H1 (cell line): ENCODE results near the gene CHST8. TPM values are rescaled to one million over a fixed set of nuclear protein-coding genes. Genes with fewer than 3 reads are reported as not detected.

Experiments used
- CTCF ChIA-PET: fragments of 300-600 bp; sonication (Branson Sonifier 250); formaldehyde crosslinking; loops from one replicate; lab custom pipeline; 2021; ENCODE audit not compliant: partially characterized antibody; lab: Charles Lee
- POLR2A ChIA-PET: fragments of 300-600 bp; sonication (Branson Sonifier 250); formaldehyde crosslinking; loops from one replicate; lab custom pipeline; 2021; ENCODE audit warnings: inconsistent platforms; ENCODE audit not compliant: partially characterized antibody; lab: Charles Lee
- DNase-seq, 2 experiments: peaks; one replicate each; pipeline versions ENCODE4 v3.0.0 to v3.0.0-alpha.2; 2010 to 2022; ENCODE audit warnings: low spot score in 2 of 2, low read depth in 1 of 2, mixed read lengths in 1 of 2
- FAIRE-seq: peaks from 2 replicates; lab custom pipeline; 2011; peaks lifted over from hg19 to GRCh38; lab: Jason Lieb, UNC
- H2AFZ ChIP-seq: 2 replicates; pipeline ENCODE4 v1.8.1; 2012; ENCODE audit warnings: low read length, inconsistent platforms
- H2AK5ac ChIP-seq: 2 replicates; pipeline ENCODE4 v1.6.1; 2013; ENCODE audit warnings: low read depth, low read length
- H2BK120ac ChIP-seq: replicated peaks from 2 replicates; pipeline ENCODE3; 2013; ENCODE audit warnings: low read depth, low read length, inconsistent platforms
- H2BK12ac ChIP-seq: 2 replicates; pipeline ENCODE4 v1.6.1; 2013; ENCODE audit warnings: low read depth, low read length
- H2BK15ac ChIP-seq: 2 replicates; pipeline ENCODE4 v1.6.1; 2013; ENCODE audit warnings: low read length
- H2BK20ac ChIP-seq: 2 replicates; pipeline ENCODE4 v1.6.1; 2013; ENCODE audit warnings: low read length
- H2BK5ac ChIP-seq: 2 replicates; pipeline ENCODE4 v1.6.1; 2013; ENCODE audit warnings: low read depth, low read length
- H3K14ac ChIP-seq: 2 replicates; pipeline ENCODE4 v1.6.1; 2013; ENCODE audit warnings: inconsistent platforms; ENCODE audit not compliant: insufficient read length
- H3K18ac ChIP-seq: 2 replicates; pipeline ENCODE4 v1.6.1; 2013; ENCODE audit warnings: low read length; ENCODE audit errors: extremely low read depth
- H3K23ac ChIP-seq: 2 replicates; pipeline ENCODE4 v1.6.1; 2013; ENCODE audit warnings: inconsistent platforms; ENCODE audit not compliant: insufficient read length
- H3K23me2 ChIP-seq: 2 replicates; pipeline ENCODE4 v1.6.1; 2013; ENCODE audit warnings: low read depth, low read length
- H3K27ac ChIP-seq: 2 replicates; pipeline ENCODE4 v1.6.1; 2011; ENCODE audit warnings: low read depth, low read length, inconsistent platforms
- H3K27me3 ChIP-seq, 4 experiments: replicated peaks in 1 of 4; 1 replicate in 1 of 4; 2 replicates in 3 of 4; pipeline versions ENCODE4 v1.6.1 to v1.8.1; 2011 to 2013; ENCODE audit warnings: low read length in 3 of 4, mild to moderate bottlenecking in 3 of 4, inconsistent platforms in 2 of 4, mixed read lengths in 2 of 4, moderate library complexity in 1 of 4; ENCODE audit not compliant: control insufficient read depth in 3 of 4, insufficient read depth in 3 of 4; ENCODE audit errors: extremely low read depth in 1 of 4
- H3K36me3 ChIP-seq, 4 experiments: 2 replicates each; pipeline versions ENCODE4 v1.6.1 to v1.8.1; 2011 to 2013; ENCODE audit warnings: mild to moderate bottlenecking in 4 of 4, low read length in 3 of 4, moderate library complexity in 2 of 4, control low read depth in 1 of 4, inconsistent platforms in 1 of 4; ENCODE audit not compliant: insufficient read depth in 4 of 4, control insufficient read depth in 2 of 4
- H3K4ac ChIP-seq: replicated peaks from 2 replicates; pipeline ENCODE3; 2013; ENCODE audit warnings: low read length, low read depth, mixed read lengths, inconsistent platforms; ENCODE audit not compliant: insufficient read length
- H3K4me1 ChIP-seq, 4 experiments: replicated peaks in 1 of 4; 1 replicate in 1 of 4; 2 replicates in 3 of 4; pipeline versions ENCODE4 v1.6.1 to v1.8.1; 2011 to 2013; ENCODE audit warnings: low read length in 3 of 4, inconsistent platforms in 2 of 4, mixed read lengths in 1 of 4; ENCODE audit not compliant: insufficient read depth in 4 of 4, control insufficient read depth in 3 of 4
- H3K4me2 ChIP-seq, 2 experiments: 2 replicates each; pipeline versions ENCODE4 v1.6.1 to v1.8.1; 2011 to 2013; ENCODE audit warnings: low read depth in 2 of 2, low read length in 2 of 2, control low read depth in 1 of 2, inconsistent platforms in 1 of 2, mild to moderate bottlenecking in 1 of 2; ENCODE audit not compliant: insufficient read depth in 1 of 2
- H3K4me3 ChIP-seq, 4 experiments: fragments of 200-600, 300-600 bp in 1 of 4; sonication (generic), shearing (Covaris generic), sonication (Bioruptor Twin) in 1 of 4; 2 replicates each; pipeline versions ENCODE4 v1.5.1 to v1.8.1; 2011 to 2016; ENCODE audit warnings: low read length in 4 of 4, low read depth in 3 of 4, control low read depth in 2 of 4, inconsistent platforms in 2 of 4, mild to moderate bottlenecking in 2 of 4, mixed read lengths in 1 of 4, moderate library complexity in 1 of 4; ENCODE audit not compliant: insufficient read depth in 2 of 4; ENCODE audit errors: extremely low read depth in 1 of 4
- H3K56ac ChIP-seq: replicated peaks from 2 replicates; pipeline ENCODE3; 2013; ENCODE audit warnings: low read depth, mild to moderate bottlenecking, mixed read lengths, low read length, inconsistent platforms; ENCODE audit not compliant: insufficient read length
- H3K79me1 ChIP-seq: 2 replicates; pipeline ENCODE4 v1.6.1; 2013; ENCODE audit warnings: low read depth, low read length, control low read depth
- H3K79me2 ChIP-seq, 2 experiments: 2 replicates each; pipeline versions ENCODE4 v1.6.1 to v1.8.1; 2012 to 2013; ENCODE audit warnings: low read length in 2 of 2, mild to moderate bottlenecking in 2 of 2, inconsistent platforms in 1 of 2; ENCODE audit not compliant: insufficient read depth in 2 of 2, control insufficient read depth in 1 of 2
- H3K9ac ChIP-seq, 4 experiments: replicated peaks in 1 of 4; 1 replicate in 1 of 4; 2 replicates in 3 of 4; pipeline versions ENCODE4 v1.6.1 to v1.8.1; 2011 to 2013; ENCODE audit warnings: low read depth in 3 of 4, low read length in 3 of 4, control low read depth in 2 of 4, mild to moderate bottlenecking in 2 of 4, moderate library complexity in 2 of 4, inconsistent platforms in 1 of 4; ENCODE audit errors: extremely low read depth in 1 of 4
- H3K9me3 ChIP-seq, 2 experiments: 2 replicates each; pipeline versions ENCODE4 v1.6.1 to v1.8.1; 2012 to 2013; ENCODE audit warnings: mild to moderate bottlenecking in 2 of 2, moderate library complexity in 2 of 2, control low read depth in 1 of 2, inconsistent platforms in 1 of 2, low read depth in 1 of 2, low read length in 1 of 2, mixed read lengths in 1 of 2; ENCODE audit not compliant: insufficient read depth in 2 of 2
- H4K20me1 ChIP-seq, 2 experiments: replicated peaks in 1 of 2; 2 replicates each; pipeline versions ENCODE3 to v1.8.1; 2011 to 2013; ENCODE audit warnings: inconsistent platforms in 2 of 2, low read length in 2 of 2, mild to moderate bottlenecking in 1 of 2; ENCODE audit not compliant: insufficient read depth in 2 of 2, control insufficient read depth in 1 of 2
- H4K5ac ChIP-seq: 2 replicates; pipeline ENCODE4 v1.6.1; 2013; ENCODE audit warnings: low read length, low read depth, mixed read lengths, inconsistent platforms; ENCODE audit not compliant: insufficient read length
- H4K8ac ChIP-seq: 2 replicates; pipeline ENCODE4 v1.8.0; 2013; ENCODE audit warnings: mild to moderate bottlenecking, moderate library complexity, low read length, inconsistent platforms; ENCODE audit not compliant: insufficient read depth; ENCODE audit errors: extremely low read depth
- H4K91ac ChIP-seq: replicated peaks from 2 replicates; pipeline ENCODE3; 2013; ENCODE audit warnings: low read length, mixed read lengths, inconsistent platforms; ENCODE audit not compliant: insufficient read length
- CEBPB ChIP-seq: IDR thresholded peaks from 2 replicates; pipeline ENCODE4 v1.6.1; 2012; ENCODE audit warnings: low read depth, low read length
- GTF2F1 ChIP-seq: IDR thresholded peaks from 2 replicates; pipeline ENCODE4 v1.6.1; 2012; ENCODE audit warnings: low read depth, low read length, improper control_type of control experiment, borderline replicate concordance
- JUN ChIP-seq: IDR thresholded peaks from 2 replicates; pipeline ENCODE4 v1.6.1; 2011; ENCODE audit warnings: low read depth, mild to moderate bottlenecking, improper control_type of control experiment, low read length
- KDM5A ChIP-seq: fragments of 200-600 bp; IDR thresholded peaks from 2 replicates; pipeline ENCODE4 v1.7.1; 2012; ENCODE audit warnings: mild to moderate bottlenecking, low read length, inconsistent platforms, mixed read lengths
- POLR2AphosphoS5 ChIP-seq: IDR thresholded peaks from 2 replicates; pipeline ENCODE4 v1.6.1; 2011; ENCODE audit warnings: low read depth, low read length
- RAD21 ChIP-seq, 2 experiments: IDR thresholded peaks in 1 of 2; conservative IDR thresholded peaks in 1 of 2; 2 replicates each; pipeline ENCODE4 v1.6.1; 2011; ENCODE audit warnings: low read depth in 2 of 2, low read length in 2 of 2, improper control_type of control experiment in 1 of 2, inconsistent platforms in 1 of 2, mild to moderate bottlenecking in 1 of 2, moderate library complexity in 1 of 2
- SIRT6 ChIP-seq: IDR thresholded peaks from one replicate; pipeline ENCODE4 v1.7.1; 2012; ENCODE audit warnings: low read length, inconsistent platforms
- SP2 ChIP-seq: IDR thresholded peaks from 2 replicates; pipeline ENCODE4 v1.6.1; 2012; ENCODE audit warnings: mild to moderate bottlenecking, low read length, inconsistent platforms
- TBP ChIP-seq: IDR thresholded peaks from 2 replicates; pipeline ENCODE4 v1.6.1; 2011; ENCODE audit warnings: low read depth, low read length, improper control_type of control experiment
- ZNF274 ChIP-seq: IDR thresholded peaks from 2 replicates; pipeline ENCODE4 v1.7.0; 2012; ENCODE audit warnings: low read length, borderline replicate concordance; ENCODE audit errors: extremely low read depth
- WGBS, 2 experiments: shearing (Covaris generic) in 1 of 2; methylation state at CpG; one replicate each; pipeline versions ENCODE4 v1.1.6 to v1.1.7; 2013 to 2015; ENCODE audit warnings: low lambda C conversion rate in 2 of 2, mixed read lengths in 2 of 2, inconsistent platforms in 1 of 2, low coverage in 1 of 2, missing lambda C conversion rate in 1 of 2; ENCODE audit not compliant: insufficient replicate concordance in 2 of 2, insufficient coverage in 1 of 2, insufficient read length in 1 of 2; ENCODE audit errors: extremely low coverage in 1 of 2, missing lambda C conversion rate in 1 of 2; 5-methylcytosine and 5-hydroxymethylcytosine counted together
- polyA plus RNA-seq, 7 experiments: library from polyadenylated mRNA; depleted of rRNA in 3 of 7; stranded (reverse) in 5 of 7; unstranded in 2 of 7; fragments of >200 nt in 5 of 7; fragments of 200-250 nt in 2 of 7; gene quantifications; 1 replicate in 5 of 7; 2 replicates in 1 of 7; 4 replicates in 1 of 7; pipeline versions ENCODE4 v1.2.1 to v1.2.3, GENCODE V29; 2011 to 2013; ENCODE audit warnings: missing spikeins in 2 of 7, mixed read lengths in 2 of 7
- total RNA-seq: library from RNA; stranded (reverse); fragmentation: NEBNext Ultra II Directional; extraction: Animal tissue kit (Norgen Biotek cat#: 25700); gene quantifications from 2 replicates; pipeline ENCODE4 v1.2.1, GENCODE V29; 2021

The CHST8 gene
- total and polyA plus RNA-seq, 2 of the 8 experiments (the other 6 are each of a cell fraction or from before 2014, with no cell fraction given): 10.8 to 28.2 TPM

- Histone ChIP-seq H2BK12ac (no peak overlapping the region), H3K14ac (no peak overlapping the region), H4K5ac (no peak overlapping the region), H3K9me3 (no peaks in the 10 kb centered on the region), H3K79me1 (peaks cover 5% of the 10 kb centered on the region), H3K9ac (no peak overlapping the region), H3K79me2 (no peaks in the 10 kb centered on the region), H3K4ac (no peak overlapping the region), H3K4me3 (no peak overlapping the region), H2BK5ac (no peak overlapping the region), H2AFZ (no peak overlapping the region), H4K20me1 (peaks cover 0 to 7% of the 10 kb centered on the region in 2 experiments), H2BK120ac (no peak overlapping the region), H3K36me3 (no peaks in the 10 kb centered on the region), H3K56ac (no peak overlapping the region), H3K23me2 (peaks cover 4% of the 10 kb centered on the region; the same call in 1 of the 2 replicates), H2AK5ac (no peak overlapping the region), H4K8ac (no peak overlapping the region), H3K23ac (no peak overlapping the region), H2BK20ac (no peak overlapping the region), H3K27ac (no peak overlapping the region), H3K27me3 (no peaks in the 10 kb centered on the region), H4K91ac (no peak overlapping the region), H3K18ac (no peak overlapping the region), H2BK15ac (no peak overlapping the region), H3K4me1 (peaks cover 1 to 5% (median 4%) of the 10 kb centered on the region in 4 experiments; a peak in 3 of 7 replicates), H3K4me2 (no peak overlapping the region)
- FAIRE-seq (no peak), DNase-seq (no peak)
- POLR2A ChIA-PET: no interaction called here
- CTCF ChIA-PET: interaction anchor here (0.8 to 1.2 kb wide), 3 partner anchors 10 to 299 kb away, joined by 3 read pairs; no protein-coding TSS in a partner anchor
- 100% methylated on average over 1 of the region's 1 CpG; no CpG with 5 or more reads in 1 of the 2 experiments for WGBS, 2 experiments
- TF ChIP-seq KDM5A: no peak
- TF ChIP-seq TBP: no peak
- TF ChIP-seq RAD21 (IDR thresholded peaks at IDR 0.05 in 1 of 2, conservative IDR thresholded peaks at IDR 0.05 in 1 of 2; ENCODE audit: low read depth in 2 of 2, low read length in 2 of 2): no peak
- no peak for TF ChIP-seq JUN
- TF ChIP-seq CEBPB: no peak
- TF ChIP-seq SIRT6: no peak
- TF ChIP-seq SP2: no peak
- TF ChIP-seq ZNF274: no peak
- no peak for TF ChIP-seq POLR2AphosphoS5
- no peak for TF ChIP-seq GTF2F1
Measured at GRCh38 chr19:33715462-33715861, 93.7 kb downstream of the CHST8 start.
